Endodermal cell (in vitro differentiated cells): ENCODE data around the gene PCDHA9. TPM values are rescaled to one million over a fixed set of nuclear protein-coding genes. Genes with fewer than 3 reads are reported as not detected.

Experiments used
- DNase-seq: peaks from one replicate; pipeline ENCODE4 v3.0.0-alpha.2; 2017
- H3K27ac ChIP-seq: 2 replicates; pipeline ENCODE4 v1.5.1; 2013; ENCODE audit warnings: mild to moderate bottlenecking, low read depth, low read length, moderate library complexity
- H3K27me3 ChIP-seq: 2 replicates; pipeline ENCODE4 v1.6.1; 2013; ENCODE audit warnings: mild to moderate bottlenecking, low read length, moderate library complexity; ENCODE audit not compliant: insufficient read depth, control insufficient read depth, poor library complexity, severe bottlenecking
- H3K36me3 ChIP-seq: 2 replicates; pipeline ENCODE4 v1.7.0; 2013; ENCODE audit warnings: mild to moderate bottlenecking, low read length, moderate library complexity; ENCODE audit not compliant: control insufficient read depth, insufficient read depth
- H3K4me1 ChIP-seq: one replicate; pipeline ENCODE4 v1.7.0; 2013; ENCODE audit warnings: low read length; ENCODE audit not compliant: control insufficient read depth, insufficient read depth
- H3K4me3 ChIP-seq: 2 replicates; pipeline ENCODE4 v1.5.1; 2013; ENCODE audit warnings: mild to moderate bottlenecking, low read length, moderate library complexity
- H3K9ac ChIP-seq: 2 replicates; pipeline ENCODE4 v1.6.1; 2013; ENCODE audit warnings: mild to moderate bottlenecking, low read length, moderate library complexity; ENCODE audit not compliant: poor library complexity, severe bottlenecking; ENCODE audit errors: extremely low read depth
- H3K9me3 ChIP-seq: 2 replicates; pipeline ENCODE4 v1.6.1; 2013; ENCODE audit warnings: mild to moderate bottlenecking, low read length, moderate library complexity; ENCODE audit not compliant: control insufficient read depth
- H3K27ac Mint-ChIP-seq: 2 replicates; pipeline ENCODE4 v1.8.0; 2020; ENCODE audit warnings: mixed read lengths
- H3K27me3 Mint-ChIP-seq: 2 replicates; pipeline ENCODE4 v1.8.0; 2021; ENCODE audit warnings: mild to moderate bottlenecking, mixed read lengths; ENCODE audit not compliant: insufficient read depth
- H3K36me3 Mint-ChIP-seq: 2 replicates; pipeline ENCODE4 v1.8.0; 2020; ENCODE audit warnings: low read depth, mixed read lengths
- H3K4me1 Mint-ChIP-seq: 2 replicates; pipeline ENCODE4 v1.8.0; 2020; ENCODE audit warnings: mixed read lengths
- H3K4me3 Mint-ChIP-seq: 2 replicates; pipeline ENCODE4 v1.8.0; 2020; ENCODE audit warnings: mild to moderate bottlenecking, moderate library complexity, mixed read lengths
- H3K9me3 Mint-ChIP-seq: 2 replicates; pipeline ENCODE4 v1.8.0; 2020; ENCODE audit warnings: mild to moderate bottlenecking, mixed read lengths
- CTCF ChIP-seq: fragments of 200-600 bp; sonication (generic); conservative IDR thresholded peaks from 2 replicates; pipeline ENCODE4 v1.5.0; 2021; ENCODE audit warnings: antibody characterized with exemption, mild to moderate bottlenecking
- WGBS, 2 experiments: methylation state at CpG; one replicate each; pipeline versions ENCODE4 v1.1.5 to v1.1.7; 2013; ENCODE audit warnings: missing lambda C conversion rate in 2 of 2, mixed read lengths in 1 of 2; ENCODE audit not compliant: insufficient coverage in 1 of 2, insufficient read length in 1 of 2; 5-methylcytosine and 5-hydroxymethylcytosine counted together
- total RNA-seq, 2 donors: library from RNA; stranded (reverse); fragmentation: NEBNext Ultra II Directional in 1 of 2; extraction: Animal tissue kit (Norgen Biotek cat#: 25700) in 1 of 2; gene quantifications; 2 replicates in 1 of 2; 3 replicates in 1 of 2; pipeline ENCODE4 v1.2.1, GENCODE V29; 2021

PCDHA9 gene
- total RNA-seq, 2 donors from 2014 or later = 0.60 to 2.6 TPM

GRCh38 chr5:140862441-140863295 is 14.5 kb downstream of the PCDHA9 start:
- Mint-ChIP-seq H3K36me3 (peaks cover 47% of the 10 kb centered on the region), H3K4me3 (no peak overlapping the region), H3K9me3 (peaks cover 35% of the 10 kb centered on the region), H3K27ac (no peak overlapping the region), H3K27me3 (no peaks in the 10 kb centered on the region), H3K4me1 (peaks cover 2% of the 10 kb centered on the region)
- Histone ChIP-seq H3K27me3 (no peaks in the 10 kb centered on the region), H3K27ac (no peak overlapping the region), H3K9me3 (no peaks in the 10 kb centered on the region), H3K4me1 (no peaks in the 10 kb centered on the region), H3K36me3 (no peaks in the 10 kb centered on the region), H3K9ac (no peak overlapping the region), H3K4me3 (no peak overlapping the region)
- DNase-seq = peak; percentile 42
- TF ChIP-seq CTCF = no peak
- WGBS, 2 experiments = 96% methylated on average over 70 to 76 of the region's 76 CpGs

GRCh38 chr5:140868721-140869554 is 20.8 kb downstream of the PCDHA9 start, which contains the start of gene PCDHA11:
PCDHA11 (plus strand) TSS chr5:140868957; CDS start chr5:140869104, 147 bp downstream.
- H3K4me3 Mint-ChIP-seq = peak within 1 kb of the TSS; percentile 88
- no peaks in the 10 kb centered on the region for H3K27me3 Mint-ChIP-seq
- H3K36me3 Mint-ChIP-seq = peaks cover 30% of the 10 kb centered on the region
- H3K27ac Mint-ChIP-seq = peak within 1 kb of the TSS; percentile 95
- H3K36me3 ChIP-seq = peaks cover 6% of the 10 kb centered on the region
- TF ChIP-seq CTCF = peak; percentile 80
- H3K4me1 ChIP-seq = no peaks in the 10 kb centered on the region
- H3K9me3 Mint-ChIP-seq = peaks cover 17% of the 10 kb centered on the region
- no peaks in the 10 kb centered on the region for H3K27me3 ChIP-seq
- peak within 1 kb of the TSS; percentile 60 for H3K27ac ChIP-seq
- H3K4me1 Mint-ChIP-seq = no peaks in the 10 kb centered on the region
- peak; percentile 79 for DNase-seq
- peak within 1 kb of the TSS; percentile 98 for H3K4me3 ChIP-seq
- WGBS, 2 experiments = 18 to 36% methylated on average over 13 to 40 of the region's 41 CpGs
- H3K9me3 ChIP-seq = peaks cover 5% of the 10 kb centered on the region
- H3K9ac ChIP-seq = peak within 1 kb of the TSS; percentile 81

- peaks cover 17% of the 10 kb centered on the region for H3K9me3 Mint-ChIP-seq
- peaks cover 28% of the 10 kb centered on the region for H3K36me3 Mint-ChIP-seq
- peak overlapping the region; percentile 88 for H3K4me3 Mint-ChIP-seq
- no peak overlapping the region for H3K27ac Mint-ChIP-seq
- Histone ChIP-seq H3K4me3 (peak overlapping the region; percentile 98), H3K27me3 (no peaks in the 10 kb centered on the region), H3K27ac (no peak overlapping the region), H3K4me1 (no peaks in the 10 kb centered on the region), H3K36me3 (peaks cover 6% of the 10 kb centered on the region), H3K9ac (peak overlapping the region; percentile 81), H3K9me3 (peaks cover 5% of the 10 kb centered on the region)
- WGBS, 2 experiments = 81 to 96% methylated on average over 4 to 5 of the region's 5 CpGs
- no peaks in the 10 kb centered on the region for H3K27me3 Mint-ChIP-seq
- peaks cover 4% of the 10 kb centered on the region for H3K4me1 Mint-ChIP-seq
- no peak for DNase-seq
- TF ChIP-seq CTCF = peak; percentile 81
Measured at GRCh38 chr5:140869555-140869886, 21.3 kb downstream of the PCDHA9 start.
